GM18499 (cell line): ENCODE results near the gene NR1H3.
"Not testable (repeated sequence)": the region's sequence is repeated elsewhere in the genome, so short reads cannot be mapped to it uniquely, and the experiment has no call there.

Experiments used
- ATAC-seq: cut with Tn5 transposase; IDR thresholded peaks from one replicate; pipeline ENCODE4 v1.9.1; 2021; ENCODE audit warnings: moderate number of reproducible peaks; ENCODE audit not compliant: insufficient read depth, unreplicated experiment

NR1H3 gene

GRCh38 chr11:47257517-47258316 lies at the start of gene NR1H3:
NR1H3 (plus strand) TSS chr11:47257996; CDS start chr11:47259217, 1,221 bp downstream.
- no peak for ATAC-seq

- ATAC-seq = not testable (repeated sequence)
Measured at GRCh38 chr11:47208008-47208552, 49.7 kb upstream of the NR1H3 start.

- ATAC-seq = no peak
Measured at GRCh38 chr11:47208628-47209027, 49.2 kb upstream of the NR1H3 start.

- ATAC-seq = no peak
Measured at GRCh38 chr11:47212938-47213337, 44.9 kb upstream of the NR1H3 start.

- peak; percentile 36 for ATAC-seq
Measured at GRCh38 chr11:47213950-47214565, 43.7 kb upstream of the NR1H3 start.

GRCh38 chr11:47215366-47215910 lies 42.4 kb upstream of the NR1H3 start:
- ATAC-seq = no peak

- ATAC-seq = no peak
Measured at GRCh38 chr11:47216121-47216798, 41.5 kb upstream of the NR1H3 start.

- no peak for ATAC-seq
Measured at GRCh38 chr11:47220401-47220821, 37.4 kb upstream of the NR1H3 start.

GRCh38 chr11:47222696-47223095 lies 35.1 kb upstream of the NR1H3 start:
- no peak for ATAC-seq

- ATAC-seq = peak; percentile 77
Measured at GRCh38 chr11:47225552-47226400, 32.0 kb upstream of the NR1H3 start.

- no peak for ATAC-seq
Measured at GRCh38 chr11:47229161-47229560, 28.6 kb upstream of the NR1H3 start.

- ATAC-seq = no peak
Measured at GRCh38 chr11:47233051-47233450, 24.7 kb upstream of the NR1H3 start.

GRCh38 chr11:47233989-47234668 lies 23.7 kb upstream of the NR1H3 start:
- no peak for ATAC-seq

GRCh38 chr11:47234669-47235100 lies 23.1 kb upstream of the NR1H3 start:
- ATAC-seq = no peak

- no peak for ATAC-seq
Measured at GRCh38 chr11:47235163-47235562, 22.6 kb upstream of the NR1H3 start.

- ATAC-seq = no peak
Measured at GRCh38 chr11:47236482-47236881, 21.3 kb upstream of the NR1H3 start.

GRCh38 chr11:47239852-47240251 lies 17.9 kb upstream of the NR1H3 start:
- ATAC-seq = no peak

- no peak for ATAC-seq
Measured at GRCh38 chr11:47241841-47242301, 15.9 kb upstream of the NR1H3 start.

- ATAC-seq = no peak
Measured at GRCh38 chr11:47242596-47243192, 15.1 kb upstream of the NR1H3 start.
